ENCODE data around the gene GABARAPL1. TPM values are rescaled to one million over a fixed set of nuclear protein-coding genes. Genes with fewer than 3 reads are reported as not detected.
"Not testable (repeated sequence)": the region's sequence is repeated elsewhere in the genome, so short reads cannot be mapped to it uniquely, and the experiment has no call there.

GABARAPL1 gene
- total RNA-seq, 2 donors from 2014 or later, result 135 to 191 TPM

GRCh38 chr12:10220398-10221077 is 7.9 kb downstream of the GABARAPL1 start:
- Mint-ChIP-seq H3K27me3 (ENCODE audit: insufficient read depth) (no peaks in the 10 kb centered on the region), H3K4me1 (peaks cover 11% of the 10 kb centered on the region), H3K27ac (no peak overlapping the region), H3K4me3 (no peak overlapping the region), H3K9me3 (peaks cover 5% of the 10 kb centered on the region), H3K36me3 (ENCODE audit: low read depth) (peaks cover 83% of the 10 kb centered on the region)
- H3K4me3 ChIP-seq (ENCODE audit: low read length), result peak overlapping the region; percentile 43
- peaks cover 22% of the 10 kb centered on the region for H3K9me3 ChIP-seq (ENCODE audit: control insufficient read depth, low read length)
- TF ChIP-seq CTCF (conservative IDR thresholded peaks at IDR 0.05), result no peak
- 93 to 96% methylated on average over 3 to 8 of the region's 8 CpGs for WGBS, 2 experiments (ENCODE audit: insufficient coverage in 1 of 2, insufficient read length in 1 of 2)
- no peak overlapping the region for H3K9ac ChIP-seq (ENCODE audit: extremely low read depth, low read length, poor library complexity, severe bottlenecking)
- peaks cover 78% of the 10 kb centered on the region for H3K36me3 ChIP-seq (ENCODE audit: control insufficient read depth, insufficient read depth, low read length)
- H3K27me3 ChIP-seq (ENCODE audit: control insufficient read depth, insufficient read depth, low read length, poor library complexity, severe bottlenecking), result no peaks in the 10 kb centered on the region
- no peak for DNase-seq
- no peaks in the 10 kb centered on the region for H3K4me1 ChIP-seq (ENCODE audit: control insufficient read depth, insufficient read depth, low read length)
- no peak overlapping the region for H3K27ac ChIP-seq (ENCODE audit: low read depth, low read length)

- peaks cover 80% of the 10 kb centered on the region for H3K36me3 Mint-ChIP-seq (ENCODE audit: low read depth)
- no peak for DNase-seq
- Histone ChIP-seq H3K27me3 (ENCODE audit: control insufficient read depth, insufficient read depth, low read length, poor library complexity, severe bottlenecking) (no peaks in the 10 kb centered on the region), H3K9me3 (ENCODE audit: control insufficient read depth, low read length) (peaks cover 16% of the 10 kb centered on the region), H3K36me3 (ENCODE audit: control insufficient read depth, insufficient read depth, low read length) (peaks cover 70% of the 10 kb centered on the region), H3K4me3 (ENCODE audit: low read length) (no peak overlapping the region), H3K9ac (ENCODE audit: extremely low read depth, low read length, poor library complexity, severe bottlenecking) (no peak overlapping the region), H3K27ac (ENCODE audit: low read depth, low read length) (no peak overlapping the region), H3K4me1 (ENCODE audit: control insufficient read depth, insufficient read depth, low read length) (no peaks in the 10 kb centered on the region)
- no peaks in the 10 kb centered on the region for H3K27me3 Mint-ChIP-seq (ENCODE audit: insufficient read depth)
- TF ChIP-seq CTCF (conservative IDR thresholded peaks at IDR 0.05), result no peak
- 100% methylated on average over 4 of the region's 5 CpGs; no CpG with 5 or more reads in 1 of the 2 experiments for WGBS, 2 experiments (ENCODE audit: insufficient coverage in 1 of 2, insufficient read length in 1 of 2)
- peaks cover 13% of the 10 kb centered on the region for H3K4me1 Mint-ChIP-seq
- H3K4me3 Mint-ChIP-seq, result no peak overlapping the region
- no peak overlapping the region for H3K27ac Mint-ChIP-seq
- peaks cover 5% of the 10 kb centered on the region for H3K9me3 Mint-ChIP-seq
Observed at GRCh38 chr12:10221846-10222245, 9.2 kb downstream of the GABARAPL1 start.

GRCh38 chr12:10223208-10223607 is 10.5 kb downstream of the GABARAPL1 start:
- peaks cover 18% of the 10 kb centered on the region for H3K4me1 Mint-ChIP-seq
- no peak for DNase-seq
- Histone ChIP-seq H3K9me3 (ENCODE audit: control insufficient read depth, low read length) (peaks cover 11% of the 10 kb centered on the region), H3K9ac (ENCODE audit: extremely low read depth, low read length, poor library complexity, severe bottlenecking) (no peak overlapping the region), H3K27ac (ENCODE audit: low read depth, low read length) (no peak overlapping the region), H3K4me1 (ENCODE audit: control insufficient read depth, insufficient read depth, low read length) (no peaks in the 10 kb centered on the region), H3K4me3 (ENCODE audit: low read length) (no peak overlapping the region), H3K27me3 (ENCODE audit: control insufficient read depth, insufficient read depth, low read length, poor library complexity, severe bottlenecking) (no peaks in the 10 kb centered on the region), H3K36me3 (ENCODE audit: control insufficient read depth, insufficient read depth, low read length) (peaks cover 61% of the 10 kb centered on the region)
- no peak overlapping the region for H3K27ac Mint-ChIP-seq
- no peaks in the 10 kb centered on the region for H3K27me3 Mint-ChIP-seq (ENCODE audit: insufficient read depth)
- H3K36me3 Mint-ChIP-seq (ENCODE audit: low read depth), result peaks cover 73% of the 10 kb centered on the region
- 93 to 97% methylated on average over 4 to 5 of the region's 5 CpGs for WGBS, 2 experiments (ENCODE audit: insufficient coverage in 1 of 2, insufficient read length in 1 of 2)
- no peak overlapping the region for H3K4me3 Mint-ChIP-seq
- TF ChIP-seq CTCF (conservative IDR thresholded peaks at IDR 0.05), result no peak
- H3K9me3 Mint-ChIP-seq, result peaks cover 5% of the 10 kb centered on the region

GRCh38 chr12:10225426-10225825 is 12.7 kb downstream of the GABARAPL1 start:
- not testable (repeated sequence) for H3K27me3 Mint-ChIP-seq (ENCODE audit: insufficient read depth); H3K27ac ChIP-seq (ENCODE audit: low read depth, low read length); H3K4me1 ChIP-seq (ENCODE audit: control insufficient read depth, insufficient read depth, low read length); H3K27me3 ChIP-seq (ENCODE audit: control insufficient read depth, insufficient read depth, low read length, poor library complexity, severe bottlenecking); H3K4me3 ChIP-seq (ENCODE audit: low read length); DNase-seq; H3K9ac ChIP-seq (ENCODE audit: extremely low read depth, low read length, poor library complexity, severe bottlenecking); H3K27ac Mint-ChIP-seq; H3K9me3 Mint-ChIP-seq; H3K4me3 Mint-ChIP-seq
- Histone ChIP-seq H3K36me3 (ENCODE audit: control insufficient read depth, insufficient read depth, low read length) (peaks cover 46% of the 10 kb centered on the region), H3K9me3 (ENCODE audit: control insufficient read depth, low read length) (peaks cover 11% of the 10 kb centered on the region)
- 97% methylated on average over 13 of the region's 26 CpGs; no CpG with 5 or more reads in 1 of the 2 experiments for WGBS, 2 experiments (ENCODE audit: insufficient coverage in 1 of 2, insufficient read length in 1 of 2)
- peaks cover 12% of the 10 kb centered on the region for H3K4me1 Mint-ChIP-seq
- peaks cover 61% of the 10 kb centered on the region for H3K36me3 Mint-ChIP-seq (ENCODE audit: low read depth)
